ENCODE results near the gene ISYNA1.

Gene ISYNA1

DNA sequence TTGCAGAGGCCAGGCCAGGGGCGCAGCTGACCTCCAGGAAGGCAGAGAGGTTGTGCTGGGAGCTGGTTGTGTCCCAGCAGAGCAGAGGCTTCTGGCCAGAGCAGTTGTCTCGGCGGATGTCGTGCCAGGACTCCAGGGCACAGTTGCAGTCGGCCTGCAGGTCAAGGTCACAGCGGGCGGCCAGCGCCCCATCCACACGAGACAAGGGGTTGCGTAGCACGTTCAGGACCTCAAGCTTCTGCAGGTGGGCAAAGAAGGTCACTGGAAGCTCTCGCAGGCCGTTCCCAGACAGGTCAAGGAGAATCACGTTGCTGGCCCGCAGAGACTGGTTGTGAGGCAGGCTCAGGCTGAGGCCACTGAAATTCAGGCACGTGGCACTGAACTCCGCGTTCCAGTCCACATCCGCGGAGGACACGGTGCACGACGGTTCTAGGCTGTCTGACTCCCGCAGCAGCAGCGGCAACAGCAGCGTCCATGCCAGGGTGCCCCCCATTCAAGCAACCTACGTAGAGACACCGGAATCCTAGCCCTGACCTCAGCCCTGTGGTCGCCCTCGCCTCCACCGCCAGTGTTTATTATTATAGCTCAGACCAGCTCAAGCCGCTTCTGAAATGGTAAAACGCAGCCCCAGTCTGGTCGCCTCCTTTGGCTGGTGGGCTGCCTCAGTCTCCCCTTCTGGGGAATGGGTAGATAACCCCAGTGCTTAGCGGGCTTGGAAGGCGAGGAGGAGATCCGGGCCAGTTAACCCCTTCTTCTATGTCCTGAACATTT lies 41.3 kb downstream of the ISYNA1 start:
- no peak for DNase-seq
- Mint-ChIP-seq H3K4me1 (peaks cover 6% of the 10 kb centered on the region), H3K36me3 (ENCODE audit: low read depth) (no peaks in the 10 kb centered on the region), H3K4me3 (no peak overlapping the region), H3K27ac (no peak overlapping the region), H3K27me3 (peaks cover 17% of the 10 kb centered on the region), H3K9me3 (no peaks in the 10 kb centered on the region)
- no peak for ATAC-seq

DNA sequence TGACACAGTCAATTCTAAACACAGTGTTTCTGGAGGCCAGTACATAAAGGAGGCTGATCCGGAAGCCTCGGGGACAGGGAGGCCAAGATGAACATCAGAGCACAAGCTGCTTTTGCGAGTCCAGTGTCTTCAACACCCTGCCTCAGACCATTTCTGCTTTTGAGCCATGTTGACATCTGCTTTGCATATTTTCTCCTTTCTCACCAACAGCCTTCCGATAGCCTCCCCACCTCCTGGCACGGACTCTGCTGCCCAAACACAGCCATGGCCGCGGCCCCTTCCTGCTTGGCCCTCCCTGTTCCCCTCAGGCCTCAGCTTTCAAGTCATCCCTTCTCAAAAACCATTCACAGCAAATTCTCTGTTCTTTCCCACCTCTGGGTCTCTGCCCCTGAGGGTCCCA lies 44.1 kb downstream of the ISYNA1 start:
- H3K27me3 Mint-ChIP-seq = peaks cover 31% of the 10 kb centered on the region
- no peak for ATAC-seq
- no peak overlapping the region for H3K4me3 Mint-ChIP-seq
- H3K27ac Mint-ChIP-seq = no peak overlapping the region
- no peak for DNase-seq
- no peaks in the 10 kb centered on the region for H3K9me3 Mint-ChIP-seq
- H3K36me3 Mint-ChIP-seq (ENCODE audit: low read depth) = no peaks in the 10 kb centered on the region
- H3K4me1 Mint-ChIP-seq = peaks cover 4% of the 10 kb centered on the region

DNA sequence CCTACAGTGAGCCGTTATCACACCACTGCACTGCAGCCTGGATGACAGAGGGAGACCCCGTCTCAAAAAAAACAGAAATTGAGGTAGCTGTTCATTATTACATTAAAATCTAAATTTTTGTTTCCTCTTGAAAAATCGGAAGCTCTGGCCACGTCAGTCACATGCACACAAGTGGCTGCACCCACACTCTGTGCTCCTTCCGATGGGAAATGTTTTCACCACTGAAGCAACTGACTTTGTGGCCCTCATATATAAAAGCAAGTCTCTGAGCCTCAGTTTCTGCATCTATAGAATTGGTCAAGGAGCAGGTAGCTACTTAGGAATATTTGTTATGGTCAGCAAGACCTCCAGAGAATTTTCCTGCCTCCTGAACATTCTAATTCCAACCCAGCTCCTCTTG lies 45.0 kb downstream of the ISYNA1 start:
- Mint-ChIP-seq H3K4me1 (peaks cover 6% of the 10 kb centered on the region), H3K27me3 (peaks cover 31% of the 10 kb centered on the region), H3K36me3 (ENCODE audit: low read depth) (no peaks in the 10 kb centered on the region), H3K4me3 (no peak overlapping the region), H3K27ac (no peak overlapping the region), H3K9me3 (no peaks in the 10 kb centered on the region)
- ATAC-seq (no peak), DNase-seq (no peak)

DNA sequence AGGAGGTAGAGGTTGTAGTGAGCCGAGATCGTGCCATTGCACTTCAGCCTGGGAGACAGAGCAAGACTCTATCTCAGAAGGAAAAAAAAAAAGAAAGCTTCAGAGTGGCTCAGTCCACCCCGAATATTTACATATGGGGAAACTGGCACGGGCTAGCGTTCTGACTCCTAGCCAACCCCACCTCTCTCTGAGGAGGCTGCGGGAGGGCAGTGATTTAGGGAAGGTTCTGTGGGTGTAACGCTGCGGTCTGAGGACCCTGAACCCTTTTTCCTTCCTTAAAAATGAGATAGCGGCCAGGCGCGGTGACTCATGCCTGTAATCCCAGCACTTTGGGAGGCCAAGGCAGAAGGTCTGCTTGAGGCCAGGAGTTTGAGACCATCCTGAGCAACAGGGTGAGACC lies 45.5 kb downstream of the ISYNA1 start:
- H3K36me3 Mint-ChIP-seq (ENCODE audit: low read depth) = no peaks in the 10 kb centered on the region
- H3K4me1 Mint-ChIP-seq = peaks cover 10% of the 10 kb centered on the region
- H3K27ac Mint-ChIP-seq = no peak overlapping the region
- H3K4me3 Mint-ChIP-seq = no peak overlapping the region
- DNase-seq (no peak), ATAC-seq (no peak)
- H3K27me3 Mint-ChIP-seq = peaks cover 33% of the 10 kb centered on the region
- no peaks in the 10 kb centered on the region for H3K9me3 Mint-ChIP-seq

DNA sequence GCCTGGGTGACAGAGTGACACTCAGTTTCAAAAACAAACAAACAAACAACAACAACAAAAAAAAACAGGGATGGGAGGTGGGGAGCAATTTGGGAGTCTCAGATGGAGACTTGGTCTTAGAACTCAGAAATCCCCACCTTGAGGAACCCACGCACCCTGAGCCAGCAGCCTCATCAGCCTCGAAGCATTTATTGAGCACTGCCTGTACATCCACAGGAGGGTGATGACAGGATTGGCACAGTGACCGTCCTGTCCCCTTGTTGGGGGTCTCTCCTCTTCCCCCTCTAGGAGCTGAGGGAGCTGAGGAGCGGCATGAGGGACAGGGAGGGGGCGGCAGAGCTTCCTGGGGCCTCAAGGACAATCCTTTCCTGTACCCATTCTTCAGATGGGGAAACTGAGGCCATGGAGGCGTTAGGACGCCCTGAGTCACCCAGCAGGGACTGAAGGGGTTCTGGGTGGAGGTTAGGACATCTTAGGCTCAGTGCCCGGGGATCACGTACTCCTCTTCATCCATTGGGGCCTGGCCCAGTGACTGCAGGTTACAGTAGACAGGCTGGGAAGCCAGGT lies 46.3 kb downstream of the ISYNA1 start:
- no peak overlapping the region for H3K4me3 Mint-ChIP-seq
- peaks cover 11% of the 10 kb centered on the region for H3K4me1 Mint-ChIP-seq
- no peaks in the 10 kb centered on the region for H3K36me3 Mint-ChIP-seq (ENCODE audit: low read depth)
- H3K27ac Mint-ChIP-seq = no peak overlapping the region
- no peaks in the 10 kb centered on the region for H3K9me3 Mint-ChIP-seq
- no peak for ATAC-seq
- H3K27me3 Mint-ChIP-seq = peaks cover 36% of the 10 kb centered on the region
- DNase-seq = no peak

DNA sequence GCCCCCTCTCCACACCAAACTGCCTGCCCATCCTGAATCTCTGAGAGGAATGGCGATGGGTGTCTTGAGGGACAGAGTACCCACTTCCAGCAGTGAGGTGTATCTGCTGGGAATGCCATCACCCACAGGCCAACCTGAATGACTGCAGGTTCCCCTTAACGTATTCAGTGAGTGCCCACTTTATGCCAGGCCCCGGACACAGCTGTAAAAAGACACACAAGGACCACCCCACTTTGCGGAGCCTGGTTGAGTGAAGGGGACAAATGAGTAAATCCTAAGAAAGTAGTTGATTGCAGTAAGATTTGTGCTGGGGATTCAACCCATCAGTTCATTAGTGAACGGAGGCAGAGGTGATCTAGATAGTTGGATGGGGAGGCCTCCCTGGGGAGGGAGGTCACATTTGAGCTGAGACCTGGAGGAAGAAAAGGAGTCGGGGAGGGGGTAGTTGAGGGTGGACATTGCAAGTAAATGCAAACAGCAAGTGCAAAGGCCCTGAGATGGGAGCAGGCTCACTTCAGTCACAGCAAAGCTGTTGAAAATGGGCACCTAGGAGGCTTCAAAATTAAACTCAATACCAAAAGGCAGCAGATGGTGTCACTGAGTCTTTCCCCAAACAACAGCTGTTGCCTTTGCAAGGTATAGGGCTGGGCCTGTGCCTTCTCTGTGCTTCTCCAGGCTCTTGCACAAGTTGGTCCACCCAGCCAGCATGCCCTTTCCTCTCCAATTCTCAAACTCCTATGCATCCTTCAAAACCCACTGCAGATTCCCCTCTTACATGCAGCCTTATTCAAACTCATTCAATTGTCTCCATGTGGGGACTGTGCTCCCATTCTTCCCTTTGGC lies 47.6 kb downstream of the ISYNA1 start:
- Mint-ChIP-seq H3K4me3 (no peak overlapping the region), H3K27me3 (peaks cover 46% of the 10 kb centered on the region), H3K9me3 (no peaks in the 10 kb centered on the region), H3K27ac (no peak overlapping the region), H3K4me1 (peaks cover 11% of the 10 kb centered on the region), H3K36me3 (ENCODE audit: low read depth) (no peaks in the 10 kb centered on the region)
- DNase-seq (no peak), ATAC-seq (no peak)

DNA sequence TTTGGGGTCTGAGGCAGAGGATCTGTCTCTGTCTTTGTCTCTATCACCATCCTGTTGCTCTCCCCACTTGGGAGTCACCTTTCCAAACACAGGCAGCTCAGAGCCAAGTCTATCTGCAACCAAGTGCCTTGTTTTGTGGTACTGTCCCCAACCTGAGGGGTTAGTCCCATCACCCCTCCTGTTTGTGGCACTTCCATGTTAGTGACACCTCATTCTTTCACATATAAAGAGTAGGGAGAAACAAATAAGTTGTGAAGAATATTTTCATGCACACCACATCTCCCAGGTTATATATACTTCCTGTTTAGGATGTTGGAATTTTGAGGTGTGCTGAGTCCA lies 48.2 kb downstream of the ISYNA1 start:
- ATAC-seq (no peak), DNase-seq (no peak)
- Mint-ChIP-seq H3K27ac (no peak overlapping the region), H3K4me1 (peaks cover 11% of the 10 kb centered on the region), H3K27me3 (peaks cover 49% of the 10 kb centered on the region), H3K36me3 (ENCODE audit: low read depth) (no peaks in the 10 kb centered on the region), H3K4me3 (no peak overlapping the region), H3K9me3 (no peaks in the 10 kb centered on the region)

DNA sequence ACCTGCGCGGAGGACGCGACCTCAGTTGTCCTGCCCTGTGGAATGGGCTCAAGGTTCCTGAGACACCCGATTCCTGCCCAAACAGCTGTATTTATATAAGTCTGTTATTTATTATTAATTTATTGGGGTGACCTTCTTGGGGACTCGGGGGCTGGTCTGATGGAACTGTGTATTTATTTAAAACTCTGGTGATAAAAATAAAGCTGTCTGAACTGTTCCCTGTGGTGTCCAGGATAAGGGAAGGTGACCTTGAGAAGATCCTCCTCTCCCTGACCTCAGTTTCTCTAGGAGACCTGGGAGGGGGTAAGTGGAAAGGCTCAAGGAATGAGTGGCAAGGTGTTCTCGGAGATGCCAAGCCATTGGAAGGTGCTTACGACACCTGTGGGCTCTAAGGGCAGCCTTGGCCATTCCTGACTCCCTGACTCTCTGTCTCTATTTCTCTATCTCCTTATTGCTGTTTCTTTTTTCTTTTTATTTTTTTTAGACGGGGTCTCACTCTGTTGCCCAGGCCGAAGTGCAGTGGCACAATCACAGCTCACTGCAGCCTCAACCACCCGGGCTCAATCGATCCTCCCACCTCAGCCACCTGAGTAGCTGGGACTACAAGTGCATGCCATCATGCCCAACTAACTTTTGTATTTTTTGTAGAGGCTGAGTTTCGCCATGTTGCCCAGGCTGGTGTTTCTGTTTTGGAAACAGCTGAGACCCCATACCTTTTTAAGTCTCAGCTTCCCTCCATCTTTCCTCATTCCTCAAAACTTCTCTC lies 48.8 kb downstream of the ISYNA1 start:
- DNase-seq = no peak
- Mint-ChIP-seq H3K9me3 (no peaks in the 10 kb centered on the region), H3K27ac (no peak overlapping the region), H3K27me3 (peaks cover 53% of the 10 kb centered on the region), H3K36me3 (ENCODE audit: low read depth) (no peaks in the 10 kb centered on the region), H3K4me1 (peaks cover 11% of the 10 kb centered on the region), H3K4me3 (peak overlapping the region; percentile 9)
- ATAC-seq = no peak

DNA sequence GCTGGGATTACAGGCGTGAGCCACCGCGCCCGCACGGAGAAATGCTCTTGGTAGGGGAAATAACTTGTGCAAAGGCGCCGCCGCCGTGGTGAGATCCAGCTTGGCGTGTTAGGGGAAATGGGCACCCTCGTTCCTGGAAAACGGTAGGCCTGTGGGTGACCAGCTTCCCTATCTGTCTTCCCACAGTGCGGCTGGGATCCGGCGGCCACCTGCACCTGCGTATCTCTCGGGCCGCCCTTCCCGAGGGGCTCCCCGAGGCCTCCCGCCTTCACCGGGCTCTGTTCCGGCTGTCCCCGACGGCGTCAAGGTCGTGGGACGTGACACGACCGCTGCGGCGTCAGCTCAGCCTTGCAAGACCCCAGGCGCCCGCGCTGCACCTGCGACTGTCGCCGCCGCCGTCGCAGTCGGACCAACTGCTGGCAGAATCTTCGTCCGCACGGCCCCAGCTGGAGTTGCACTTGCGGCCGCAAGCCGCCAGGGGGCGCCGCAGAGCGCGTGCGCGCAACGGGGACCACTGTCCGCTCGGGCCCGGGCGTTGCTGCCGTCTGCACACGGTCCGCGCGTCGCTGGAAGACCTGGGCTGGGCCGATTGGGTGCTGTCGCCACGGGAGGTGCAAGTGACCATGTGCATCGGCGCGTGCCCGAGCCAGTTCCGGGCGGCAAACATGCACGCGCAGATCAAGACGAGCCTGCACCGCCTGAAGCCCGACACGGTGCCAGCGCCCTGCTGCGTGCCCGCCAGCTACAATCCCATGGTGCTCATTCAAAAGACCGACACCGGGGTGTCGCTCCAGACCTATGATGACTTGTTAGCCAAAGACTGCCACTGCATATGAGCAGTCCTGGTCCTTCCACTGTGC lies 49.6 kb downstream of the ISYNA1 start:
- H3K4me1 Mint-ChIP-seq = peaks cover 8% of the 10 kb centered on the region
- peak overlapping the region; percentile 67 for H3K4me3 Mint-ChIP-seq
- H3K9me3 Mint-ChIP-seq = no peaks in the 10 kb centered on the region
- H3K27me3 Mint-ChIP-seq = peaks cover 53% of the 10 kb centered on the region
- H3K36me3 Mint-ChIP-seq (ENCODE audit: low read depth) = no peaks in the 10 kb centered on the region
- DNase-seq (peak; percentile 88), ATAC-seq (peak; percentile 85)
- H3K27ac Mint-ChIP-seq = no peak overlapping the region

DNA sequence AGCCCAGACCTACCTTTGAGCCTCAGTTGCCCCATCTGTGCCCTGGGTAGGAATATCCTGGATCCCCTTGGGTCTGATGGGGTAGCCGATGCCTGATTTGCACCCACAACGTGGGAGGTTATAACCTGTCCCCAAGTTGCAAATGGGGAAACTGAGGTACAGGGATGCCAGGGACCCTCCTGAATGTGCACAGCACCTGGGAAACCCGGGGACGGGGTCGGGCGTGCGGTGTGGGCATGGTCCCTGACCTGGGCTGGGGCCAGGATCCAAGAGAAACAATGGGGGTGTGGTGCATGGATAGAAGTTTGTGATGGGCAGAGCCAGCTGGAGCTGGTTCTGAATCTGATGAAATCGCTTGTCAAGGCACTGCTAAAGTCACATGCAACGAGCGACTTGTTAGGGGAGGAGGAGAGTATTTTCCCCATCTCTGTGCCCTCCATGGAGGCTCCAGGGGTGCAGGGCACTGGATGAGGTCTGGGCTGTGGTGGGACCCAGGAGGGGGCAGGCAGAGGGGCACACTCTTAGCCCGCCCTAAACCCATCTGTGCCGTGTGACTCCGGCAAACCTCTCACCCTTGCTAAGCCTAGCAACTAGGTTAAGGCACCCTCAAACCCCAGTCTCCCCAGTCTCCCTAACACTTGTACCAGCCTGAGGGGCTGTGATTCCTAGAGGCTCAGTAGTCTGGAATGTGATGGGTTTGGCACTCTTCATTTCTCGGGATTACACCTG lies 51.2 kb downstream of the ISYNA1 start:
- ATAC-seq (no peak), DNase-seq (no peak)
- Mint-ChIP-seq H3K36me3 (ENCODE audit: low read depth) (no peaks in the 10 kb centered on the region), H3K4me1 (peaks cover 8% of the 10 kb centered on the region), H3K27me3 (peaks cover 61% of the 10 kb centered on the region), H3K4me3 (no peak overlapping the region), H3K27ac (no peak overlapping the region), H3K9me3 (no peaks in the 10 kb centered on the region)

DNA sequence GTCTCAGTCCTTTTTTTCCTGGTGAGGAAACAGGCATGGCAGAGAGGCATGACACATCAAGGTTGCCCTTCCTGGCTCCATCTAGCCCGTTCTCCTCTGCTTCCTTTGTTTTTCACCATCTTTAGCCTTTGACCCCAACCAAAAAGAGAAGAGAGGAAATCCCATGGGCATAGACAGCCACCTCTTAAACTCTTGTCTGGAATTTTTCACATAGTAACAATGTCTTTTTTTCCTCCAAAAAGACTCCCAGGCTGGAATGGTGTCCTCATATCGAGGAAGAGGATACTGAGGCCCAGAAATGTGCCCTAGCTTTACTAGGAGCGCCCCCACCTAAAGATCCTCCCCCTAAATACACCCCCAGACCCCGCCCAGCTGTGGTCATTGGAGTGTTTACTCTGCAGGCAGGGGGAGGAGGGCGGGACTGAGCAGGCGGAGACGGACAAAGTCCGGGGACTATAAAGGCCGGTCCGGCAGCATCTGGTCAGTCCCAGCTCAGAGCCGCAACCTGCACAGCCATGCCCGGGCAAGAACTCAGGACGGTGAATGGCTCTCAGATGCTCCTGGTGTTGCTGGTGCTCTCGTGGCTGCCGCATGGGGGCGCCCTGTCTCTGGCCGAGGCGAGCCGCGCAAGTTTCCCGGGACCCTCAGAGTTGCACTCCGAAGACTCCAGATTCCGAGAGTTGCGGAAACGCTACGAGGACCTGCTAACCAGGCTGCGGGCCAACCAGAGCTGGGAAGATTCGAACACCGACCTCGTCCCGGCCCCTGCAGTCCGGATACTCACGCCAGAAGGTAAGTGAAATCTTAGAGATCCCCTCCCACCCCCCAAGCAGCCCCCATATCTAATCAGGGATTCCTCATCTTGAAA lies 52.0 kb downstream of the ISYNA1 start, which contains the start of gene GDF15:
TSS of gene GDF15 (plus strand) at position 484 of the 868 bp plus-strand sequence. CDS start at position 516, 32 bp downstream.
- H3K27ac Mint-ChIP-seq = no peak within 1 kb of the TSS
- peak; percentile 55 for DNase-seq

DNA sequence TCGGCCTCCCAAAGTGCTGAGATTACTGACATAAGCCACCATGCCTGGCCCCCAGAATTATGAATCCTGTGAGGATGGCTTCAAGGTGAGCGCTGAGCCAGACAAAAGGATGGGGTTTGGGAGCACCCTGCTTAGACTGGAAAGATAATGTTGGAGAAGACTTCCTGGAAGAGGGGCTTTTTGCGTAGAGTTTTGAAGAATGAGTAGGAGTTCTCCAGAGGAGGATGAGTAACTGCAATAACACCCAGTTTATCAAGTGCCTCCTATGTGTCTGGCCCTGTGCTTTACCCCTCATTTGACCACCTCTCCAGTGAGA lies 52.6 kb downstream of the ISYNA1 start:
- peaks cover 54% of the 10 kb centered on the region for H3K27me3 Mint-ChIP-seq
- DNase-seq = no peak
- no peaks in the 10 kb centered on the region for H3K36me3 Mint-ChIP-seq (ENCODE audit: low read depth)
- H3K4me1 Mint-ChIP-seq = peaks cover 8% of the 10 kb centered on the region
- no peak for ATAC-seq
- H3K4me3 Mint-ChIP-seq = no peak overlapping the region
- no peak overlapping the region for H3K27ac Mint-ChIP-seq
- H3K9me3 Mint-ChIP-seq = no peaks in the 10 kb centered on the region

More for the DNA sequence above, 52.0 kb downstream of the ISYNA1 start, which contains the start of gene GDF15:
- H3K4me3 Mint-ChIP-seq = no peak within 1 kb of the TSS
- H3K9me3 Mint-ChIP-seq = no peaks in the 10 kb centered on the region
- peaks cover 58% of the 10 kb centered on the region for H3K27me3 Mint-ChIP-seq
- H3K36me3 Mint-ChIP-seq (ENCODE audit: low read depth) = no peaks in the 10 kb centered on the region
- ATAC-seq = no peak
- H3K4me1 Mint-ChIP-seq = peaks cover 8% of the 10 kb centered on the region

All from activated naive CD8-positive, alpha-beta T cell treated with anti-CD3 and anti-CD28 coated beads, Interleukin-2, amount 50 U/mL, for 24 hours (primary cell).